PC-3 (cell line): ENCODE data around the gene H2AZ2. TPM values are rescaled to one million over a fixed set of nuclear protein-coding genes. Genes with fewer than 3 reads are reported as not detected.
"Not testable (repeated sequence)": the region's sequence is repeated elsewhere in the genome, so short reads cannot be mapped to it uniquely, and the experiment has no call there.

Experiments
- ATAC-seq: fragments of 200-7000 bp; cut with Tn5 transposase; 2 replicates; pipeline ENCODE4 v1.9.1; 2020; ENCODE audit warnings: mild to moderate bottlenecking, moderate library complexity
- BruUV-seq: library from RNA; stranded (reverse); fragments of 400-500 nt; replicated peaks from 2 replicates; lab custom pipeline; 2021; lab: Mats Ljungman, UMichigan
- CTCF ChIA-PET: fragments of 300-600 bp; sonication (Branson Sonifier 250); formaldehyde crosslinking; loops from one replicate; lab custom pipeline; 2022; ENCODE audit warnings: antibody characterized with exemption; lab: Charles Lee
- POLR2A ChIA-PET: fragments of 300-600 bp; sonication (Branson Sonifier 250); formaldehyde crosslinking; loops from one replicate; lab custom pipeline; 2022; ENCODE audit warnings: antibody characterized with exemption; ENCODE audit not compliant: unreplicated experiment; lab: Charles Lee
- DNase-seq: peaks from one replicate; pipeline ENCODE4 v3.0.0-alpha.2; 2015
- H2AFZ ChIP-seq: fragments of 300-600 bp; sonication (generic); 2 replicates; pipeline ENCODE4 v1.6.0; 2016; ENCODE audit warnings: antibody characterized with exemption, low read length
- H3F3A ChIP-seq: fragments of 300-600 bp; sonication (generic); one replicate; pipeline ENCODE4 v1.6.0; 2017; ENCODE audit warnings: antibody characterized with exemption, low read length, control low read depth, mild to moderate bottlenecking; ENCODE audit not compliant: unreplicated experiment
- H3K27ac ChIP-seq: fragments of 300-600 bp; sonication (generic); 2 replicates; pipeline ENCODE4 v1.5.1; 2016; ENCODE audit warnings: mild to moderate bottlenecking, low read length
- H3K27me3 ChIP-seq: fragments of 300-600 bp; sonication (generic); 2 replicates; pipeline ENCODE4 v1.6.1; 2016; ENCODE audit warnings: low read length, mixed read lengths
- H3K36me3 ChIP-seq: fragments of 300-600 bp; sonication (generic); 2 replicates; pipeline ENCODE4 v1.6.1; 2016; ENCODE audit warnings: low read depth, mixed run types, low read length, mixed read lengths
- H3K4me1 ChIP-seq: fragments of 300-600 bp; sonication (generic); 2 replicates; pipeline ENCODE4 v1.5.1; 2016; ENCODE audit warnings: low read length; ENCODE audit not compliant: insufficient read depth
- H3K4me2 ChIP-seq: fragments of 300-600 bp; sonication (generic); 2 replicates; pipeline ENCODE4 v1.6.0; 2016; ENCODE audit warnings: low read length
- H3K4me3 ChIP-seq: fragments of 300-600 bp; sonication (generic); 2 replicates; pipeline ENCODE4 v1.5.1; 2016; ENCODE audit warnings: mild to moderate bottlenecking, low read length, mixed read lengths
- H3K79me2 ChIP-seq: fragments of 300-600 bp; sonication (generic); 2 replicates; pipeline ENCODE4 v1.6.1; 2017; ENCODE audit warnings: low read length, mixed read lengths
- H3K9ac ChIP-seq: fragments of 300-600 bp; sonication (generic); 2 replicates; pipeline ENCODE4 v1.6.0; 2016; ENCODE audit warnings: mild to moderate bottlenecking, low read length
- H3K9me2 ChIP-seq: fragments of 300-600 bp; sonication (generic); replicated peaks from 2 replicates; pipeline ENCODE4 v1.6.1; 2016; ENCODE audit warnings: mixed run types, low read length, mixed read lengths
- H3K9me3 ChIP-seq: fragments of 300-600 bp; sonication (generic); 2 replicates; pipeline ENCODE4 v1.6.1; 2016; ENCODE audit warnings: low read length, mixed read lengths
- H4K20me1 ChIP-seq: fragments of 300-600 bp; sonication (generic); 2 replicates; pipeline ENCODE4 v1.6.1; 2016; ENCODE audit warnings: low read length, mixed read lengths
- CTCF ChIP-seq: fragments of 300-600 bp; sonication (generic); conservative IDR thresholded peaks from 2 replicates; pipeline ENCODE4 v1.5.1; 2017; ENCODE audit warnings: antibody characterized with exemption, low read depth, mild to moderate bottlenecking, low read length
- EZH2 ChIP-seq: fragments of 300-600 bp; sonication (generic); IDR thresholded peaks from one replicate; pipeline ENCODE4 v1.6.1; 2017; ENCODE audit warnings: antibody characterized with exemption, mild to moderate bottlenecking, low read length; ENCODE audit not compliant: unreplicated experiment
- EZH2phosphoT487 ChIP-seq: fragments of 300-600 bp; sonication (generic); IDR thresholded peaks from 2 replicates; pipeline ENCODE4 v1.6.1; 2018; ENCODE audit warnings: mild to moderate bottlenecking, antibody characterized with exemption, low read length, borderline replicate concordance
- intact Hi-C: fragments of 100-400 bp; cut with micrococcal nuclease; formaldehyde crosslinking; loops from 2 replicates; pipeline ENCODE4 v1.9.0; 2023
- total RNA-seq: library from RNA; depleted of rRNA; stranded (reverse); fragments of >200 nt; gene quantifications from 2 replicates; pipeline ENCODE4 v1.2.3, GENCODE V29; 2014

H2AZ2 gene
- total RNA-seq, 1 experiment from 2014 or later = 376 TPM

GRCh38 chr7:44870780-44871179, 22.9 kb upstream of the H2AZ2 start:
- DNase-seq, H3K4me2 ChIP-seq, H3K9ac ChIP-seq, ATAC-seq, H3K4me1 ChIP-seq, H3K79me2 ChIP-seq, H3K9me2 ChIP-seq, H4K20me1 ChIP-seq, H3K9me3 ChIP-seq, POLR2A ChIA-PET, H3K27me3 ChIP-seq, H3K27ac ChIP-seq, H3K36me3 ChIP-seq, H2AFZ ChIP-seq, BruUV-seq, intact Hi-C loops, H3K4me3 ChIP-seq, CTCF ChIA-PET, H3F3A ChIP-seq: not testable (repeated sequence)

GRCh38 chr7:44870336-44870735, 22.4 kb upstream of the H2AZ2 start:
- H3K9me3 ChIP-seq, H4K20me1 ChIP-seq, intact Hi-C loops, H3K9ac ChIP-seq, DNase-seq, ATAC-seq, H3K4me1 ChIP-seq, POLR2A ChIA-PET, H3K27me3 ChIP-seq, H3K27ac ChIP-seq, CTCF ChIA-PET, H3K9me2 ChIP-seq, H3K4me3 ChIP-seq, H3K4me2 ChIP-seq, BruUV-seq, H3F3A ChIP-seq, H3K36me3 ChIP-seq, H3K79me2 ChIP-seq, H2AFZ ChIP-seq: not testable (repeated sequence)

- peak; percentile 99 for ATAC-seq
- DNase-seq = peak; percentile 77
- ChIA-PET CTCF (interaction anchor here (0.6 kb wide), 1 partner anchor 132 kb away, joined by 4 read pairs; no protein-coding TSS in a partner anchor), POLR2A (interaction anchor here (0.6 to 0.7 kb wide), 3 partner anchors 14 to 96 kb away, joined by 4 to 8 read pairs (median 4); partner anchors contain the start of gene PURB)
- no peaks in the 10 kb centered on the region for H3K79me2 ChIP-seq
- intact Hi-C loops = no loop called here
- no peak overlapping the region for H3K9ac ChIP-seq
- 0 out of 2 replicates have a peak overlapping the region, but pooled peaks have one; percentile 20 for H3K4me2 ChIP-seq
- no peaks in the 10 kb centered on the region for H4K20me1 ChIP-seq
- H3K9me2 ChIP-seq = no peaks in the 10 kb centered on the region
- no peak overlapping the region for H2AFZ ChIP-seq
- no peak overlapping the region for H3K27ac ChIP-seq
- no peaks in the 10 kb centered on the region for H3K36me3 ChIP-seq
- H3K4me1 ChIP-seq = peaks cover 8% of the 10 kb centered on the region
- no peaks in the 10 kb centered on the region for H3K9me3 ChIP-seq
- no peaks in the 10 kb centered on the region for H3F3A ChIP-seq
- no peaks in the 10 kb centered on the region for H3K27me3 ChIP-seq
- BruUV-seq = no TSS peak
- TF ChIP-seq EZH2phosphoT487 (no peak), CTCF (no peak), EZH2 (no peak)
- H3K4me3 ChIP-seq = no peak overlapping the region
Observed at GRCh38 chr7:44867073-44867995, 19.4 kb upstream of the H2AZ2 start.

- H3K79me2 ChIP-seq, POLR2A ChIA-PET, intact Hi-C loops, H3K27ac ChIP-seq, H2AFZ ChIP-seq, H3K36me3 ChIP-seq, H3K9me3 ChIP-seq, H4K20me1 ChIP-seq, ATAC-seq, H3K4me1 ChIP-seq, CTCF ChIA-PET, DNase-seq, BruUV-seq, H3K9ac ChIP-seq, H3K9me2 ChIP-seq, H3K4me2 ChIP-seq, H3F3A ChIP-seq, H3K27me3 ChIP-seq, H3K4me3 ChIP-seq: not testable (repeated sequence)
Observed at GRCh38 chr7:44861949-44862348, 14.1 kb upstream of the H2AZ2 start.
